ENCODE data around the gene SFT2D1.

SFT2D1 gene

GRCh38 chr6:166307082-166308032, 35.0 kb downstream of the SFT2D1 start:
- no peak for DNase-seq (ENCODE audit: low read depth)

GRCh38 chr6:166306378-166307081, 35.8 kb downstream of the SFT2D1 start:
- DNase-seq (ENCODE audit: low read depth): no peak

GRCh38 chr6:166305562-166306117, 36.7 kb downstream of the SFT2D1 start:
- no peak for DNase-seq (ENCODE audit: low read depth)

- DNase-seq (ENCODE audit: low read depth): no peak
Measured at GRCh38 chr6:166304106-166304505, 38.2 kb downstream of the SFT2D1 start.

GRCh38 chr6:166301611-166302529, 40.5 kb downstream of the SFT2D1 start:
- DNase-seq (ENCODE audit: low read depth): no peak

- DNase-seq (ENCODE audit: low read depth): no peak
Measured at GRCh38 chr6:166300357-166300987, 41.9 kb downstream of the SFT2D1 start.

GRCh38 chr6:166297606-166298005, 44.7 kb downstream of the SFT2D1 start:
- no peak for DNase-seq (ENCODE audit: low read depth)

GRCh38 chr6:166296035-166296883, 46.1 kb downstream of the SFT2D1 start:
- no peak for DNase-seq (ENCODE audit: low read depth)

GRCh38 chr6:166293731-166294584, 48.4 kb downstream of the SFT2D1 start:
- DNase-seq (ENCODE audit: low read depth): no peak

GRCh38 chr6:166289207-166290060, 52.9 kb downstream of the SFT2D1 start:
- no peak for DNase-seq (ENCODE audit: low read depth)

GRCh38 chr6:166286839-166287271, 55.5 kb downstream of the SFT2D1 start:
- DNase-seq (ENCODE audit: low read depth): no peak

GRCh38 chr6:166285233-166285632, 57.1 kb downstream of the SFT2D1 start:
- DNase-seq (ENCODE audit: low read depth): no peak

- no peak for DNase-seq (ENCODE audit: low read depth)
Measured at GRCh38 chr6:166284640-166285039, 57.7 kb downstream of the SFT2D1 start.

- DNase-seq (ENCODE audit: low read depth): no peak
Measured at GRCh38 chr6:166282394-166283032, 59.8 kb downstream of the SFT2D1 start.

- no peak for DNase-seq (ENCODE audit: low read depth)
Measured at GRCh38 chr6:166281104-166281503, 61.2 kb downstream of the SFT2D1 start.

- DNase-seq (ENCODE audit: low read depth): no peak
Measured at GRCh38 chr6:166279393-166279679, 63.0 kb downstream of the SFT2D1 start.

- no peak for DNase-seq (ENCODE audit: low read depth)
Measured at GRCh38 chr6:166278579-166279392, 63.6 kb downstream of the SFT2D1 start.
